Keratinocyte (primary cell): ENCODE measurements around the gene MRPL9. TPM values are rescaled to one million over a fixed set of nuclear protein-coding genes. Genes with fewer than 3 reads are reported as not detected.

Experiments used
- DNase-seq: peaks from one replicate; pipeline ENCODE4 v3.0.0-alpha.2; 2011; ENCODE audit warnings: low read depth, missing footprints, low spot score
- FAIRE-seq: peaks from 2 replicates; lab custom pipeline; 2011; peaks lifted over from hg19 to GRCh38; lab: Jason Lieb, UNC
- H2AFZ ChIP-seq: 2 replicates; pipeline ENCODE4 v1.6.0; 2012; ENCODE audit warnings: low read length, control low read depth, inconsistent platforms; ENCODE audit not compliant: control insufficient read depth
- H3K27ac ChIP-seq: 2 replicates; pipeline ENCODE4 v1.5.1; 2011; ENCODE audit warnings: low read length; ENCODE audit not compliant: control insufficient read depth, insufficient read depth
- H3K27me3 ChIP-seq: 3 replicates; pipeline ENCODE4 v1.6.0; 2011; ENCODE audit warnings: low read length; ENCODE audit not compliant: control insufficient read depth, insufficient read depth; ENCODE audit errors: extremely low read depth
- H3K36me3 ChIP-seq, 2 experiments: 2 replicates in 1 of 2; 3 replicates in 1 of 2; pipeline ENCODE4 v1.5.1; 2011; ENCODE audit warnings: low read length in 2 of 2, mild to moderate bottlenecking in 1 of 2; ENCODE audit not compliant: control insufficient read depth in 2 of 2, insufficient read depth in 2 of 2; ENCODE audit errors: extremely low read depth in 1 of 2
- H3K4me1 ChIP-seq: 3 replicates; pipeline ENCODE4 v1.5.1; 2011; ENCODE audit warnings: low read length; ENCODE audit not compliant: control insufficient read depth, insufficient read depth; ENCODE audit errors: extremely low read depth
- H3K4me2 ChIP-seq: 3 replicates; pipeline ENCODE4 v1.6.0; 2011; ENCODE audit warnings: low read depth, low read length; ENCODE audit not compliant: control insufficient read depth, insufficient read depth; ENCODE audit errors: extremely low read depth
- H3K4me3 ChIP-seq, 3 experiments: fragments of 200-600 bp in 1 of 3; sonication (generic) in 1 of 3; 2 replicates in 2 of 3; 3 replicates in 1 of 3; pipeline ENCODE4 v1.5.1; 2011 to 2016; ENCODE audit warnings: low read length in 3 of 3, mild to moderate bottlenecking in 3 of 3, control low read depth in 2 of 3, inconsistent platforms in 1 of 3, low read depth in 1 of 3, mixed read lengths in 1 of 3, mixed run types in 1 of 3, moderate library complexity in 1 of 3; ENCODE audit not compliant: control insufficient read depth in 2 of 3, insufficient read depth in 2 of 3; ENCODE audit errors: extremely low read depth in 1 of 3
- H3K79me2 ChIP-seq: 2 replicates; pipeline ENCODE4 v1.6.0; 2012; ENCODE audit warnings: low read length; ENCODE audit not compliant: control insufficient read depth, insufficient read depth
- H3K9ac ChIP-seq: 3 replicates; pipeline ENCODE4 v1.6.0; 2011; ENCODE audit warnings: low read length; ENCODE audit not compliant: control insufficient read depth, insufficient read depth; ENCODE audit errors: extremely low read depth
- H3K9me1 ChIP-seq: 3 replicates; pipeline ENCODE4 v1.6.0; 2011; ENCODE audit warnings: low read length; ENCODE audit not compliant: control insufficient read depth, insufficient read depth; ENCODE audit errors: extremely low read depth
- H3K9me3 ChIP-seq: 2 replicates; pipeline ENCODE4 v1.5.1; 2012; ENCODE audit warnings: low read depth, low read length; ENCODE audit not compliant: control insufficient read depth
- H4K20me1 ChIP-seq: 3 replicates; pipeline ENCODE4 v1.6.0; 2011; ENCODE audit warnings: low read length; ENCODE audit not compliant: control insufficient read depth, insufficient read depth; ENCODE audit errors: extremely low read depth
- EZH2 ChIP-seq: IDR thresholded peaks from one replicate; pipeline ENCODE4 v1.6.1; 2012; ENCODE audit warnings: inconsistent platforms, mild to moderate bottlenecking, low read length, moderate library complexity
- dilution Hi-C: fragments of 300-500 bp; cut with MboI; formaldehyde crosslinking; loops from one replicate; pipeline ENCODE4 v1.7.0; 2020; ENCODE audit warnings: low sequenced_read_pairs; ENCODE audit not compliant: extremely low pct_ligation_motif_present
- polyA plus RNA-seq, 5 experiments: library from polyadenylated mRNA; depleted of rRNA in 3 of 5; stranded (reverse) in 3 of 5; stranded (forward) in 1 of 5; unstranded in 1 of 5; fragments of >200 nt; gene quantifications; 1 replicate in 1 of 5; 2 replicates in 3 of 5; 3 replicates in 1 of 5; pipeline versions ENCODE4 v1.2.1 to v1.2.3, GENCODE V29; 2011 to 2012; ENCODE audit warnings: missing spikeins in 2 of 5, low read depth in 1 of 5, low replicate concordance in 1 of 5
- TF ChIP-seq, protein P1 (sequence below), 3 experiments: IDR thresholded peaks in 1 of 3; conservative IDR thresholded peaks in 1 of 3; optimal IDR thresholded peaks in 1 of 3; 2 replicates in 2 of 3; 3 replicates in 1 of 3; pipeline versions ENCODE3 to v1.5.1; 2011; ENCODE audit warnings: low read length in 3 of 3, mild to moderate bottlenecking in 3 of 3, moderate library complexity in 2 of 3, control low read depth in 1 of 3, inconsistent platforms in 1 of 3; ENCODE audit not compliant: insufficient read depth in 2 of 3; ENCODE audit errors: extremely low read depth in 1 of 3

Gene MRPL9
- polyA plus RNA-seq, 1 donor (not counting 4 experiments of a cell fraction or from before 2014, with no cell fraction given) = 125 TPM

GRCh38 chr1:151787689-151788088 lies 24.4 kb upstream of the MRPL9 start:
- Histone ChIP-seq H3K36me3 (peaks cover 0 to 2% of the 10 kb centered on the region in 2 experiments), H3K4me1 (peaks cover 10% of the 10 kb centered on the region), H3K9me3 (no peaks in the 10 kb centered on the region), H3K9ac (no peak overlapping the region), H3K4me2 (no peak overlapping the region), H3K27me3 (no peaks in the 10 kb centered on the region), H3K27ac (no peak overlapping the region), H3K79me2 (no peaks in the 10 kb centered on the region), H2AFZ (no peak overlapping the region), H3K9me1 (no peaks in the 10 kb centered on the region), H3K4me3 (no peak overlapping the region), H4K20me1 (no peaks in the 10 kb centered on the region)
- TF ChIP-seq EZH2 = no peak
- TF ChIP-seq, protein P1, sequence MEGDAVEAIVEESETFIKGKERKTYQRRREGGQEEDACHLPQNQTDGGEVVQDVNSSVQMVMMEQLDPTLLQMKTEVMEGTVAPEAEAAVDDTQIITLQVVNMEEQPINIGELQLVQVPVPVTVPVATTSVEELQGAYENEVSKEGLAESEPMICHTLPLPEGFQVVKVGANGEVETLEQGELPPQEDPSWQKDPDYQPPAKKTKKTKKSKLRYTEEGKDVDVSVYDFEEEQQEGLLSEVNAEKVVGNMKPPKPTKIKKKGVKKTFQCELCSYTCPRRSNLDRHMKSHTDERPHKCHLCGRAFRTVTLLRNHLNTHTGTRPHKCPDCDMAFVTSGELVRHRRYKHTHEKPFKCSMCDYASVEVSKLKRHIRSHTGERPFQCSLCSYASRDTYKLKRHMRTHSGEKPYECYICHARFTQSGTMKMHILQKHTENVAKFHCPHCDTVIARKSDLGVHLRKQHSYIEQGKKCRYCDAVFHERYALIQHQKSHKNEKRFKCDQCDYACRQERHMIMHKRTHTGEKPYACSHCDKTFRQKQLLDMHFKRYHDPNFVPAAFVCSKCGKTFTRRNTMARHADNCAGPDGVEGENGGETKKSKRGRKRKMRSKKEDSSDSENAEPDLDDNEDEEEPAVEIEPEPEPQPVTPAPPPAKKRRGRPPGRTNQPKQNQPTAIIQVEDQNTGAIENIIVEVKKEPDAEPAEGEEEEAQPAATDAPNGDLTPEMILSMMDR (optimal IDR thresholded peaks at IDR 0.05 in 1 of 3, IDR thresholded peaks at IDR 0.05 in 1 of 3, conservative IDR thresholded peaks at IDR 0.05 in 1 of 3; ENCODE audit: extremely low read depth in 1 of 3, insufficient read depth in 2 of 3, low read length in 3 of 3) = no peak
- dilution Hi-C loops = no loop called here
- FAIRE-seq (no peak), DNase-seq (no peak)

- H3K27me3 ChIP-seq = no peaks in the 10 kb centered on the region
- H3K9me1 ChIP-seq = no peaks in the 10 kb centered on the region
- H3K36me3 ChIP-seq = peaks cover 0 to 2% of the 10 kb centered on the region in 2 experiments
- peaks cover 13% of the 10 kb centered on the region for H3K4me1 ChIP-seq
- no peaks in the 10 kb centered on the region for H3K9me3 ChIP-seq
- TF ChIP-seq EZH2 = no peak
- TF ChIP-seq, protein P1 (optimal IDR thresholded peaks at IDR 0.05 in 1 of 3, IDR thresholded peaks at IDR 0.05 in 1 of 3, conservative IDR thresholded peaks at IDR 0.05 in 1 of 3; ENCODE audit: extremely low read depth in 1 of 3, insufficient read depth in 2 of 3, low read length in 3 of 3) = no peak
- no peaks in the 10 kb centered on the region for H3K79me2 ChIP-seq
- dilution Hi-C loops = no loop called here
- FAIRE-seq (no peak), DNase-seq (no peak)
- H3K4me3 ChIP-seq = no peak overlapping the region
- no peak overlapping the region for H2AFZ ChIP-seq
- no peak overlapping the region for H3K27ac ChIP-seq
- no peaks in the 10 kb centered on the region for H4K20me1 ChIP-seq
- H3K9ac ChIP-seq = no peak overlapping the region
- H3K4me2 ChIP-seq = no peak overlapping the region
Measured at GRCh38 chr1:151783796-151784195, 20.5 kb upstream of the MRPL9 start.
